HG03064 (cell line): ENCODE data around the gene CIITA.
"Not testable (repeated sequence)": the region's sequence is repeated elsewhere in the genome, so short reads cannot be mapped to it uniquely, and the experiment has no call there.

ENCODE experiments used
- ATAC-seq: cut with Tn5 transposase; IDR thresholded peaks from one replicate; pipeline ENCODE4 v1.9.1; 2021; ENCODE audit warnings: low read depth; ENCODE audit not compliant: unreplicated experiment

CIITA gene

DNA sequence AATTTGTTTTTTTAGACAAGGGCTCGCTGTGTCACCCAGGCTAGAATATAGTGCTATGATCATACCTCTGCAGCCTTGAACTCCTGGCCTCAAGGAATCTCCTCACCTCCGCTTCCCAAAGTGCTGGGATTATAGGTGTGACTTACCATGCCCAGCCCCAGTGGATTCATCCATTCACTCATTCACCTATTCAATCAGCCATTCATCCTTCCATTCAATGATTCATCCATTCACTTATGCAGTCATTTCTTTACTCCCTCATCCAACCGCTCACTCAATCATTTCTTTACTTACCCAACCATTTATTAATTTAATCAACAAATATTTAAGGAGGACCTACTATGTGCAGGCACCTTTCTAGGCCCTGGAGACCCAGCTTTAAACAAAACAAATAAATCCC, 39.5 kb downstream of the CIITA start:
- no peak for ATAC-seq

DNA sequence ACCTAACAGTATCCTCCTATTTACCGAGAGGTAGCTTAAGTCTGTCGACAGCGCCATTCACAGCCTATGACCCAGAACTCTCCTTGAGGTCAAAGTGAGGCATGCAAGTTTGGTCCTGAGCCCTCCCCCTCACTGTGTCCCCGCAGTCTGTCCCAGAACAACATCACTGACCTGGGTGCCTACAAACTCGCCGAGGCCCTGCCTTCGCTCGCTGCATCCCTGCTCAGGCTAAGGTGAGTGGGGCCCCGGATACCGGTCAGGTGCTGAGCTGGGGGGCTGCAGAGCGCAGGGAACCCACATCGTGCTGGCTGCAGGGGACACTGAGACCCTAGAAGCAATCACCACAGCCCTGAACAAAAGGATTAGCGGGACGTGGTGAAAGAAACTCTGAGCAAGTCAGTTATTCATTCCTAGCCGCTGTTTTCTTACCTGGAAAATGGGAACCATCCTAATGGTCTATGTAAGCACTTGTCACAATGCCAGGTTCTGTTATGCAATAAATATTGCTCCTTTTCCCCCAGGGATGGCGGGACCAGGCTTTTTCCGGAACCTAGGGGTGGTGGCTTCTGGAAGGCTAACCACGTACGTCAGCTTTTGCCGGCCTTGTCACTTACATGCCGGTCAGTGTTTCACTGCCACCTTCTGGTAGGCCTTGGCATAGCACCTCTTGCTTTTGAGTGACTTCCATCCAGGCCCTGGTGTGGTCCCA, 41.4 kb downstream of the CIITA start:
- no peak for ATAC-seq

DNA sequence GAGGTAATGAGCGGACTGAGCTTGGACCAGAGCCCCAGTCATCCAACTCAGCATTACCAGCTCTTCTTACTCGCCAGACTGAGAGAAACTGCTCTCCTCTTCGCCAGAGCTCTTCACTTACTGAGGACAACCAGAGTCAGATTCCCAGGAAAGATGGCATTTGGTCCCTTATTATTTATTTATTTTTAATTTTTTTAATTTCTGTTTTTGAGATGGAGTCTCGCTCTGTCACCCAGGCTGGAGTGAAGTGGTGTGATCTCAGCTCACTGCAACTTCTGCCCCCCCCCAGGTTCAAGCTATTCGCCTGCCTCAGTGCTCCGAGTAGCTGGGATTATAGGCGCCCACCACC, 42.0 kb downstream of the CIITA start:
- no peak for ATAC-seq

DNA sequence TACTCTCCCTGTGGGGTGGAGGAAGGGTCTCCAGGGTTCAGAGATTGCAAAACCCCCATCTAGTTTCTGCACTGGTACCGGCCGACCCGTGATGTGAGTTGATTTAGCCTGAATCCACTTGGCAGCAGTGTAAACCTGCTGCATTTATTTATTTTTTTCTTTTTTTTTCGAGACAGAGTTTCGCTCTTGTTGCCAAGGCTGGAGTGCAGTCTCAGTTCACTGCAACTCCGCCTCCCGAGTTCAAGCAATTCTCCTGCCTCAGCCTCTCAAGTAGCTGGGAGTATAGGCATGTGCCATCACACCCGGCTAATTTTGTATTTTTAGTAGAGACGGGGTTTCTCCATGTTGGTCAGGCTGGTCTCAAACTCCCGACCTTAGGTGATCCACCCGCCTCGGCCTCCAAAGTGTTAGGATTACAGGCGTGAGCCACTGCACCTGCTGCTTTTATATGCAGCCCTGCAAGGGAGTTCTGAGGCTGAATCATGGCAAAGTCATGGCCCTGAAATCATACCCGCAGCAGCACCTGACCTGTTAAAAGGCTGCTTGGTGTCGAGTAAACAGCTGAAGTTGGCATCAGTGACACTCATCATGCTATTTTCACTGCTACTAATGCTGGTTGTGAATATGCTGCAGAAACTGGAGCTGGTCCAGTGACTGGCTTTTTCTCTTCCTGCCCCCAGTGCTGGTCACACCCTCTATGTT, 43.9 kb downstream of the CIITA start:
- no peak for ATAC-seq

DNA sequence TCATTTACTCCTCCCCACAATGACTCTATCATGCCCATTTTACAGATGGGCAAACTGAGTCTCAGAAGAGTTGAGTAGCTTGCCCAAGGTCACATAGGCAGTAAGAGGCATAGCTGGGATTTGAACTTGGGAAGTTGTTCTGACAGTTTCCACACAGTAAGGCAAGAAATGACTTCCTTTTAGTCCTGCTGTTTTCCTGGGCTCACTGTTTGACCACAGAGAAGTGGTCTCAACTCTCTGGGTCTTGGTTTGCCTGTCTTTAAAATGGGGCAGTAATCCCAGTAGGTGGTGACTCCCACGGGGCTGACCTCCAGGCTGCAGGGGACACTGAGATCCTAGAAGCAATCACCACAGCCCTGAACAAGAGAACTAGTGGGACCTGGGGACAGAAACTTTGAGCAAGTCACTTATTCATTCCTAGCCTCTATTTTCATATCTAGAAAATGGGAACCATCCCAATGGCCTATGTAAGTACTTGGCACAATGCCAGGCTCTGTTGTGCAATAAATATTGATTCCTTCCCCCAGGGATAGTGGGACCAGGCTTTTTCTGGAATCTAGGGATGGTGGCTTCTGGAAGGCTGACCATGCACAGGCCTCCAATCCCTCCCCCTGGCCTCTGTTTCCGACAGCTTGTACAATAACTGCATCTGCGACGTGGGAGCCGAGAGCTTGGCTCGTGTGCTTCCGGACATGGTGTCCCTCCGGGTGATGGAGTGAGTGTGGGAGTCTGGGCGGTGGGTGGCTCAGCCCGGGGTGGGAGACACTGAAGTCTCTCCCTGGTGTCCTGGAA, 44.7 kb downstream of the CIITA start:
- ATAC-seq: no peak

DNA sequence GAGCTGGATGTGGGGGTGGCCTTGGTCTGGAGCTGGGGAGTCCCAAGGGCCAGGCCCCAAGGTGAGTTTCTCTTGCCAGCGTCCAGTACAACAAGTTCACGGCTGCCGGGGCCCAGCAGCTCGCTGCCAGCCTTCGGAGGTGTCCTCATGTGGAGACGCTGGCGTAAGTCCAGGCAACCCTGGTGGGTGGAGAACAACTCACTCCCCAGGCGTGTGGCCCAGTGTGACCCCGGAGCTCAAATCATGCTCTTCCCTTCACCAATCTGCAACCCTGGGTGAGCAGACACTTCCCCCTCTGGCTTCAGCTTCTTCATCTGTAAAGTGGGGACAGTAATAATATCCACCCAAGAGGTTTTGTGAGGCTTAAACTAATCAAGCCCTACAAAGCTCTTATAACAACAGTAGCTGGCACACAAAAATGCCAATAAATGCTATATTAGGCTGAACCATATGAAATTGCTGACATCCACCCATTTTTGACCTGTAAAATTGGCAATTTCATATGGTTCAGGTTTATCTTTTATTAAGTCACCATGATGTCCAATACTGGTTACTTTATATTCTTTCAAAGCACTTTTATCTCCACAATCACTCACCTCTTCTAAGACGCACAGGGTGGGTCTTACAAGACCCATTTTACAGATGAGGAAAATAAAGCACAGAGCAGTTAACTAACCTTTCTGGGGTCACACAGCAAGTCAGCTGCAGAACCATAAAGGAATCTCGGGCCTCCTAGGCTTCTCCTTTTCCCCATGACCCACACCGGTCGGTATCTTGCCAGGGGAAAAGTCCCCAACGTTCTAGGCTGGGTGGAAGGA, 45.5 kb downstream of the CIITA start:
- no peak for ATAC-seq

DNA sequence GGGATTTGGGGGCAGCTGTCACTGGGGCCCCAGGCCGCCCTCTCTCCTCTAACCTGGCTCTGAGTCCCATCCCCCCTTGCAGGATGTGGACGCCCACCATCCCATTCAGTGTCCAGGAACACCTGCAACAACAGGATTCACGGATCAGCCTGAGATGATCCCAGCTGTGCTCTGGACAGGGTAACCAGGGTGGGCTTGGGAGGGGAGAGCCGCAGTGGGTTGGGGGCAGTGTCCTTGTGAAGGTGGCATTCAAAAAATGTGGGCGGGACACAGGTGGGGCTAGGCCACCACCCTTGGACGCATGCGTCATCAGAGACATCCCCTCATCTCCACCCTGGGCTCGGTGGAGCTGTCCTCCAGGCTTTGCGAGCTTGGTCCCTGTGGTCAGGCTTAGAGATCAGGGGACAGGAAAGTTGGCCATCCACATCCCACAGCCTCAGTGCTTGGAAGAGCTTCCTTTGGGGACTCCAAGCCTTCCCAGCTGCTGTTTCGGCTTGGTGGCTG, 46.2 kb downstream of the CIITA start:
- ATAC-seq: no peak

DNA sequence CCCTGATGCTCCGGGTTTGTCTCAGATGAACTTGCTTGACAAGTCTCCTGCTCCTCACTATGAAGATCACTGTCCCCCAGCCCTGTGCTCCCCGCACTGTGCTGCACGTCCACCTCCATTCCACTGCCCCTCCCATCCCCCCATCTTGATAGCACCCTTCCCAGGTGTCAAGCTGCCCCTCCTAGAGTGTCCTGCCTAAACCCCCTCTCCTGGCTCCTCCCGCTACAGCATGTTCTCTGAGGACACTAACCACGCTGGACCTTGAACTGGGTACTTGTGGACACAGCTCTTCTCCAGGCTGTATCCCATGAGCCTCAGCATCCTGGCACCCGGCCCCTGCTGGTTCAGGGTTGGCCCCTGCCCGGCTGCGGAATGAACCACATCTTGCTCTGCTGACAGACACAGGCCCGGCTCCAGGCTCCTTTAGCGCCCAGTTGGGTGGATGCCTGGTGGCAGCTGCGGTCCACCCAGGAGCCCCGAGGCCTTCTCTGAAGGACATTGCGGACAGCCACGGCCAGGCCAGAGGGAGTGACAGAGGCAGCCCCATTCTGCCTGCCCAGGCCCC, 46.7 kb downstream of the CIITA start:
- ATAC-seq: no peak

DNA sequence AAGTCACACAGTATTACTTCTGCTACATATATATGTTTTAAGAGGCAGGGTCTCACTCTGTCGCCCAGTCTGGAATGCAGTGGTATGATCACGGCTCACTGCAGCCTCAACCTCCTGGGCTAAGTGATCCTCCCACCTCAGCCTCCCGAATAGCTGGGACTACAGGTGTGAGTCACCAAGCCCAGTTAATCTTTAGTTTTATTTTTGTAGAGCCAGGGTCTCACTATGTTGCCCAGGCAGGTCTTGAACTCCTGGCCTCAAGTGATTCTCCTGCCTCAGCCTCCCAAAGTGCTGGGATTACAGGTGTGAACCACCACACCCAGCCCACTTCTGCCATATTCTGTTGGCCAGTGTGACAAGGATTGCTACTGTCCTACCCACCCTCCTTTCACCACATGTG, 48.3 kb downstream of the CIITA start:
- not testable (repeated sequence) for ATAC-seq

DNA sequence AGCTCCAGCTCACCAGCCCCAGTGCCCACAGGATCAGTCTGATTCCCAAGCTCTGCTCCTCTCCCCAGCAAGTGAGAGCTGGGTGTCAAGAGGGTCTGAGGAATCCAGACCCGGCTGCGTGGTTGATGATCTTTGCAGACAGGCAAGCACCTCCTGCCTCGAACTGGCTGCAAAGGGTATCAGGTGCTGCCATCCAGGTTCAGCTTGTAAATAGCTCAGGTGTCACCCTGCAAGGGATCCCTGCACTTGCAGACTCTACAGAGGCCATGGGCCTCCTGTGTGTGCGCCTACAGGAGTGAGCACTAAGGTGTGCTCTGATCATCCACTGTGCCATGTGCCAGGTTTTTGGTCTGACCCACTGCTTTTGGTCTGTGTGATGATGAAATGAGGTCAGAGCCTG, 49.1 kb downstream of the CIITA start:
- no peak for ATAC-seq

DNA sequence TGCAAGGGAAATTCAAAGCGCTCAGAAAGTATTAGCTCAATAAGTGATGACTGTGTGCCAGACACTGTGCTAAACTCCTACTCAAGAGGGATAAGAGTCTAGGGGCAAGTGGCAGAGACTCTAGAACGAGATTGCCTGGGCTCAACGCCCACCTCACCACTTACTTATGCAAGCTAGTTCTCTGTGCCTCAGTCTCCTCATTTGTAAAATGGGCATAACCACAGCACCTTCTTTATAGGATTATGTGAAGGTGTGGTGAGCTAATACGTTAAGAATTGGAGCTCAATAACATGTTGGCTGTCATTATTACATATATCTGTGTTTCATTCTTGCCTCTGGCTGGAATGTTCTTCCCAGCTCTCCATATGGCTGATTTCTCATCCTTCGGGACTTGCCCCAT, 49.9 kb downstream of the CIITA start:
- ATAC-seq: no peak

DNA sequence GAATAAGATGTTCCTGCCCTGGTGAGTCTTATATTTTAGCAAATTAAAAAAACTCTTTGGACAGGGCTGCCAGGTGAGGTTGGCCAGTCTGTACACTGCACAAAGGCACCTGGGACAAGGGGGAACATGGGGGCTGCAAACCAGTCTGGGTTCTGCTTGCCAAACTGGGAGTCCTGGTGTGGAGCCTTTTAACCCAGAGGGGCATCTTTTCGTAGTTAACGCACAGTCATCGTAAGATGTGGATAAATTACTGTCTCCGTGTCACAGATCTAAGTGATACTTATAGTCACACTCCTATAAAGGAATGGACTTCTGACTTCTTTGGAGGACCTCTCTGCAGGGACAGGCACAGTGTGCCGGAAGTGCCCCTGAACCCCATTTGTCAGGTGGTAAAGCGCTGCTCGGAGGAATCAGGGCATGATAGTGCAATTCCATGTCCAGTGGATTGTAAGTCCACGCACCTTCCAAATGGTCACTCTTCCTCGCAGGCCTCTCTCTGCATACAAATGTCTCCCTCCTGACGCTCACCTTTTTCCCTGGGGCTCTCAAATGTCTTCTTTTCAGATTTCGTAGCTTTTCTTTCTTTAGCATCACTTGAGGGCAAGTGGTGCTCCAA, 50.6 kb downstream of the CIITA start:
- ATAC-seq: no peak

DNA sequence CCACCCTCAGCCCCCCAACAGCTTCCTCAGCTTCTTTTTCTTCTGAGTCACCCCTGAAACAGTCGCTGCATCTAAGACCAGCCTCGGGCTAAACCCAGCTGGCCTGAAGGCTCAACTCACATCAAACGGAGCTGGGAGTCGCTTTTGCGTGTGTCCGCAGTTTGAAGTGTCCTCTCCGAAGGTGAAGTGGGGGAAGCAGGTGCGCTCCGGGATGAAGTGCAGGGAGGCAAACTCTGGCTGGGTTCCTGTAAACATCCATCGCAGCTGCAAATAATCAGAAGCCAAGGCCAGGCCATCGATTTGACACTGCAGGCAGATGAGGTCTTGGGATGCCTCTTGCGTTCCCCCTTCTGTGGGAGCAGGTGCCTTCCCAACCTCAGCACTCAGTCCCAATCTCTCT, 52.1 kb downstream of the CIITA start:
- ATAC-seq: not testable (repeated sequence)

DNA sequence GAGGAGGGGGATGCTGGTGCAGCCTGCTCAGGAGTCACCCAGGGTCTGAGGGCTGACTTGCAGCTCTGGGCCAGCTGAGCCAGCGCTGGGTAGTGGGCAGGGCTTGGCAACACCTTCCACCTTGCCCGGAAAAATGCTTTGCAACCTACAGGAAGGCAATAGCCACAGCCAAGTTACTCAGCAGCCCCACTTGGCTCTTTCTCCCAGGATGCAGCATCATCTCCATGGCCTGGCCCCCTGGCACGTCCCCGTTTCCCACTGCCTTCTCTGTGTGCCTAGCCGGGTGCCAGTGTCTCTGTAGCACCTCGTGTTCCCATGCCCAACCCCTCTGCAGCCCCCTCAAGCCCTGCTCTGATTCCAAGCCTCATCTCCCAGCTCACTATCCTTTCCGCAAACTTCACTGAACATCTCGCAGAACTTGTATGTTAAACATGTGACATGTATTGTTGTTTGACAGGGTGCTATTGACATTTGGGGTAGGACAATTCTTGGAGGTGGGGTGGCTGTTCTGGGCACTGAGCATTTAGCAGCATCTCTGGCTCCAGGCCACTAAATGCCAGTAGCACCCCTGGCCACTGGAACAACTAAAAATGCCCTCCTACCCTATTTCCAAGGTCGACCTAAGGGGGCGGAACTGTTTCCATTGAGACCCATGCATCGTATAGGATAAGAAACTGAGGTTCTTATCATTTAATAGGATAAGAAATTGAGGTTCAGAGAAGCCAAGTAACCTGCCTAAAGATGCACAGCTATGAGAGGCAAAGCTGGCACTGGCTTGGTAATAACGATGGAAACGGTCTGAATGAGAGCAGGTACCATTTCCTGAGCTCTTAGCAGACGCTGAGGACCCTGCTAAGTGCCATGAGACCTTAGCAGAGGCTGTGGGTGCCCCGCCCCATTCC, 53.1 kb downstream of the CIITA start:
- ATAC-seq: no peak

DNA sequence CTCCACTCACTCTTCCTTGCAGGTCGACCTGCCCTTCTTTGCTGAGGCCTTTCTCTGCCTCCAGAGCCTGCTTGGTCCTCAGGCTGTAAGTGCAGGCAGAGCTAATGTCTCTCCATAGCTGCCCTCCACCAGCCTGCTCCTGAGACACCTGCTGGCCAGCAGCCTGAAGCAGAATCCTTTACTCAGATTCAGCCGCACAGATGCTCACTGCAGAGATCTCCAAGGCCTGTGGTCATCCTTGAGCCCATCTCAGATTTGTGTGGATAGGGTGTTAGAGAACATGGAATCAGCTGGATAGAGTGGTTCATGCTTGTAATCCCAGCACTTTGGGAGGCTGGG, 53.7 kb downstream of the CIITA start:
- ATAC-seq: no peak

DNA sequence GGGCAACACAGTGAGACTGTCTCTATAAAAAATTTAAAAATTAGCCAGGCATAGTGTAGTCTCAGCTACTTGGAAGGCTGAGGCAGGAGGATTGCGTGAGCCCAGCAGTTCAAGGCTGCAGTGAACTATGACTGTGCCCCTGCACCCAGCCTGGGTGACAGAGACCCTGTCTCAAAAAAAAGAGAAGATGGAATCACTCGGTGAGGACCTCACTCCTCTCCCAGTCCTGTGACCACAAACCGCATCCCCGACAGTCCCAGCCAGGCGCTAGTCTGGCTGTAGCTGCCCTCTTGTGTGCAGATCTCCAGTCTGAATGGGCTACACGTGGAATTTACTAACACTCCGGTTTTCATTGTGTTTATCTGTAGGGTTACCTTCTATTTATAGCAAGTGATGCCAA, 54.1 kb downstream of the CIITA start:
- no peak for ATAC-seq

DNA sequence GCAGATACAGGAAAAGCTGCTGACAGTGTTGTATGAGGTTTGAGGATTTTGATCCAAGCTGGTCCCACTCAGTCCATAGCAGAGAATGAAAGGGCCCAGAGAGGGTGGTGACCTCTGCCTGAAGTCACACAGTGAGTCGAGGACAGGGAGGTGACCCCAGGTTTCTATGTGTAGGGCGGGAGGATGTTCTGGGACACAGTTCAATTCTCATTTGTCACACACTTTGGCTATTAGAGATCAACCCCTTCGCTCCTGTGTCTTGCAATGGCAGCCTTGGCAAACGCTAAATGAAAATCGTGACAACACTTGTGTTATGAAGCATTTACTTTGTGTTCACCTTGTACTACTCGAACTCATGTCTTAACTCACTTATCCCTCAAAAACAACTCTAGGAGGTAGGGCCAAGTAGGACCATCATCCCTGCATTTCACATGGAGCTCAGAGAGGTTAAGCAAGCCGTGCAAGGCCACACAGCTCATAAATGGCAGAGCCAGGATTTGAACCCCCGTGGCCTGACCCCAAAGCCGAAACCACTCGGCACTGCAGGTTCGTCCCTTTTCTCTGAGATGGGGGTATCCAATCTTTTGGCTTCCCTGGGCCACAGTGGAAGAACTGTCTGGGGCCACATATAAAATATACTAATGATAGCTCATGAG, 55.1 kb downstream of the CIITA start:
- no peak for ATAC-seq

DNA sequence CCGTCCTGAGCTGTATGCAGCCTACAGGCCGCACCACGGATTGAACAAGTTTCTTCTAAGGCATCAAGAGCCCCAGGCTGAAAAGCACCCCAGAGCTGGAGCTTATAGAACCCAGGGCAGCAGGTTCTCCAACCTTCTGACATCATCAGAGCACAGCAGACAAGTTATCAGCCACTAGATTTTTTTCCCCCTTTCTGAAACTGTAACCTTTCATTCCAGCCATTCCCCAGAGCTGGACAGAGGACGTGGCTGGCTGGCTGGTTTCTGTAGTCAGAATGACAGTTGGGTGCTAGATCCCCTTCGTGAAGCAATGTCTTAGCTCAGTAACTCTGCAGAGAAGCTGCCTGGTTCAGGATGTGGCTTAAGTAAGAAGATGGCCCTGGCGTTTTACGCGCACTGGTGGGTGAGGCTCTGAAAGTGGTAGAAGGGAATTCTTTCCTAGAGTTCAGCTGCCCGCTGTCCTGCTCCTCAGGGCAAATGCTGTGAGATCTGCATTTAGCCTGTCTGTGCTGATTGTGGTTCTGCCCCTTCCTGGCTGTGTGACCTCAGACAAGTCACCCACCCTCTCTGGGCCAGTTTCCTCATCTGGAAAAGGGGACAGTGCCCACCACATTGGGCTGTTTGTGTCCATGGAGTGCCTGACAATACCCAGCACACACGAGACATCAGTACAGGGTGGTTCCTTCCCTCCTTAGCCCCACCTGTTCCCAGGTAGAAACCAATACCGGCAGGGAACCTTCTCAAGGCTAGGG, 56.1 kb downstream of the CIITA start:
- no peak for ATAC-seq
